MM.1S (cell line): ENCODE measurements around the gene ATOH1.

Source experiments
- CTCF ChIP-seq: fragments of 300-600 bp; sonication (generic); IDR thresholded peaks from 2 replicates; pipeline ENCODE4 v1.5.1; 2016; ENCODE audit warnings: antibody characterized with exemption, low read length, mixed read lengths
- EZH2 ChIP-seq: fragments of 300-600 bp; sonication (generic); optimal IDR thresholded peaks from 2 replicates; pipeline ENCODE3; 2017; ENCODE audit warnings: low read depth, mild to moderate bottlenecking, antibody characterized with exemption, low read length, mixed read lengths

- no peak for TF ChIP-seq CTCF
- no peak for TF ChIP-seq EZH2
These were observed 5.9 kb downstream of the ATOH1 start for GRCh38 chr4:93834249-93835066.
